GM23338 (cell line): Measurements from ENCODE around the gene AGBL5. TPM values are rescaled to one million over a fixed set of nuclear protein-coding genes. Genes with fewer than 3 reads are reported as not detected.

Source experiments
- ATAC-seq: fragments of 200-7000 bp; cut with Tn5 transposase; 3 replicates; pipeline ENCODE4 v1.9.1; 2020
- DNase-seq: peaks from one replicate; pipeline ENCODE4 v3.0.0-alpha.2; 2015; ENCODE audit warnings: low spot score
- H2AFZ ChIP-seq: fragments of 200-600 bp; sonication (generic); 2 replicates; pipeline ENCODE4 v1.8.0; 2016; ENCODE audit warnings: antibody characterized with exemption, mild to moderate bottlenecking, moderate library complexity
- H3F3A ChIP-seq: fragments of 200-600 bp; sonication (generic); replicated peaks from 2 replicates; pipeline ENCODE4 v1.8.0; 2017; ENCODE audit warnings: antibody characterized with exemption, mixed run types, low read depth
- H3K27ac ChIP-seq: fragments of 200-600 bp; sonication (generic); 2 replicates; pipeline ENCODE4 v1.6.1; 2016; ENCODE audit warnings: low read depth
- H3K27me3 ChIP-seq: fragments of 200-600 bp; sonication (generic); 2 replicates; pipeline ENCODE4 v1.8.0; 2016; ENCODE audit warnings: mild to moderate bottlenecking, mixed run types, moderate library complexity; ENCODE audit not compliant: insufficient read depth
- H3K36me3 ChIP-seq: fragments of 200-600 bp; sonication (generic); 2 replicates; pipeline ENCODE4 v1.8.0; 2016; ENCODE audit warnings: mild to moderate bottlenecking; ENCODE audit not compliant: insufficient read depth
- H3K4me1 ChIP-seq: fragments of 200-600 bp; sonication (generic); 2 replicates; pipeline ENCODE4 v1.8.0; 2016; ENCODE audit warnings: mild to moderate bottlenecking, moderate library complexity; ENCODE audit not compliant: insufficient read depth
- H3K4me2 ChIP-seq: fragments of 200-600 bp; sonication (generic); 2 replicates; pipeline ENCODE4 v1.7.1; 2017; ENCODE audit warnings: mixed run types
- H3K4me3 ChIP-seq: fragments of 200-600 bp; sonication (generic); 2 replicates; pipeline ENCODE4 v1.6.1; 2016; ENCODE audit warnings: mixed run types
- H3K79me2 ChIP-seq: fragments of 200-600 bp; sonication (generic); replicated peaks from 2 replicates; pipeline ENCODE4 v1.8.0; 2017; ENCODE audit warnings: mild to moderate bottlenecking; ENCODE audit not compliant: insufficient read depth
- H3K9me2 ChIP-seq: fragments of 200-600 bp; sonication (generic); 2 replicates; pipeline ENCODE4 v1.8.0; 2017; ENCODE audit not compliant: insufficient read depth
- H4K20me1 ChIP-seq: fragments of 200-600 bp; sonication (generic); replicated peaks from 2 replicates; pipeline ENCODE4 v1.8.0; 2017; ENCODE audit warnings: mild to moderate bottlenecking; ENCODE audit not compliant: insufficient read depth
- H3K27ac Mint-ChIP-seq: 2 replicates; pipeline ENCODE4 v1.8.0; 2020; ENCODE audit warnings: inconsistent platforms, mild to moderate bottlenecking, moderate library complexity, mixed read lengths
- H3K27me3 Mint-ChIP-seq: 3 replicates; pipeline ENCODE4 v1.8.0; 2022; ENCODE audit warnings: low read depth, mild to moderate bottlenecking, moderate library complexity, mixed read lengths, inconsistent platforms; ENCODE audit not compliant: insufficient read depth, poor library complexity
- H3K36me3 Mint-ChIP-seq: 3 replicates; pipeline ENCODE4 v1.8.0; 2021; ENCODE audit warnings: low read depth, mild to moderate bottlenecking, inconsistent platforms, moderate library complexity, mixed read lengths
- H3K4me1 Mint-ChIP-seq: 3 replicates; pipeline ENCODE4 v1.8.0; 2020; ENCODE audit warnings: mild to moderate bottlenecking, inconsistent platforms, mixed read lengths
- H3K4me3 Mint-ChIP-seq: 3 replicates; pipeline ENCODE4 v1.8.0; 2021; ENCODE audit warnings: moderate library complexity, mild to moderate bottlenecking, inconsistent platforms, mixed read lengths
- H3K9me3 Mint-ChIP-seq: 3 replicates; pipeline ENCODE4 v1.8.0; 2020; ENCODE audit warnings: moderate library complexity, mild to moderate bottlenecking, inconsistent platforms, mixed read lengths
- CTCF ChIP-seq, 2 experiments: fragments of 200-600 bp in 1 of 2; sonication (generic) in 1 of 2; conservative IDR thresholded peaks; 2 replicates each; pipeline versions ENCODE4 v1.5.1 to v1.6.1; 2016 to 2017; ENCODE audit warnings: antibody characterized with exemption in 2 of 2, low read depth in 2 of 2, mild to moderate bottlenecking in 2 of 2, moderate library complexity in 1 of 2
- ETS1 ChIP-seq: IDR thresholded peaks from 2 replicates; pipeline ENCODE4 v1.6.1; 2016; ENCODE audit warnings: antibody characterized with exemption
- EZH2 ChIP-seq: fragments of 200-600 bp; sonication (generic); IDR thresholded peaks from one replicate; pipeline ENCODE4 v1.8.0; 2017; ENCODE audit warnings: antibody characterized with exemption, mild to moderate bottlenecking, low read depth; ENCODE audit not compliant: unreplicated experiment
- JUNB ChIP-seq: IDR thresholded peaks from one replicate; pipeline ENCODE4 v1.6.1; 2016; ENCODE audit warnings: antibody characterized with exemption; ENCODE audit not compliant: unreplicated experiment
- NANOG ChIP-seq: IDR thresholded peaks from 2 replicates; pipeline ENCODE4 v1.6.1; 2016; ENCODE audit warnings: antibody characterized with exemption, borderline replicate concordance
- STAT1 ChIP-seq: IDR thresholded peaks from one replicate; pipeline ENCODE4 v1.6.1; 2016; ENCODE audit warnings: antibody characterized with exemption; ENCODE audit not compliant: unreplicated experiment
- ZNF114 ChIP-seq: fragments of 250-450 bp; sonication (Bioruptor Pico); IDR thresholded peaks from 2 replicates; pipeline ENCODE4 v1.5.0; 2020; ENCODE audit warnings: mild to moderate bottlenecking, moderate library complexity
- ZNF331 ChIP-seq: fragments of 250-450 bp; sonication (Bioruptor Pico); IDR thresholded peaks from 2 replicates; pipeline ENCODE4 v1.5.0; 2020; ENCODE audit warnings: low read depth, mild to moderate bottlenecking, moderate library complexity
- polyA plus RNA-seq: library from polyadenylated mRNA; unstranded; fragments of >200 nt; fragmentation: Nextera tagmentation; extraction: Ambion mirVana; gene quantifications from 2 replicates; pipeline ENCODE4 v1.2.1, GENCODE V29; 2016
- total RNA-seq: library from RNA; depleted of rRNA; stranded (reverse); fragments of >200 nt; shearing (Covaris generic); gene quantifications from 2 replicates; pipeline ENCODE4 v1.2.3, GENCODE V29; 2014

Gene AGBL5
- total and polyA plus RNA-seq, 2 experiments from 2014 or later, result 17.9 to 31.3 TPM

GRCh38 chr2:27039871-27040270 lies 11.6 kb upstream of the AGBL5 start:
- H4K20me1 ChIP-seq, result no peaks in the 10 kb centered on the region
- H3K79me2 ChIP-seq, result no peaks in the 10 kb centered on the region
- no peak overlapping the region for H3K4me2 ChIP-seq
- Mint-ChIP-seq H3K36me3 (peaks cover 55% of the 10 kb centered on the region), H3K9me3 (no peaks in the 10 kb centered on the region), H3K27me3 (peaks cover 4% of the 10 kb centered on the region), H3K4me1 (no peaks in the 10 kb centered on the region), H3K4me3 (no peak overlapping the region), H3K27ac (no peak overlapping the region)
- H3K27me3 ChIP-seq, result no peaks in the 10 kb centered on the region
- DNase-seq, result no peak
- H2AFZ ChIP-seq, result no peak overlapping the region
- no peak overlapping the region for H3K4me3 ChIP-seq
- H3K9me2 ChIP-seq, result no peaks in the 10 kb centered on the region
- TF ChIP-seq ETS1, result no peak
- no peaks in the 10 kb centered on the region for H3F3A ChIP-seq
- H3K4me1 ChIP-seq, result no peaks in the 10 kb centered on the region
- no peak overlapping the region for H3K27ac ChIP-seq
- peaks cover 17% of the 10 kb centered on the region; the same call in 1 of the 2 replicates for H3K36me3 ChIP-seq
- ATAC-seq, result no peak

- no peaks in the 10 kb centered on the region for H3F3A ChIP-seq
- Mint-ChIP-seq H3K27ac (no peak overlapping the region), H3K4me3 (no peak overlapping the region), H3K9me3 (no peaks in the 10 kb centered on the region), H3K27me3 (peaks cover 4% of the 10 kb centered on the region), H3K36me3 (peaks cover 51% of the 10 kb centered on the region), H3K4me1 (no peaks in the 10 kb centered on the region)
- H3K27ac ChIP-seq, result no peak overlapping the region
- no peaks in the 10 kb centered on the region for H3K79me2 ChIP-seq
- H3K9me2 ChIP-seq, result no peaks in the 10 kb centered on the region
- H3K4me2 ChIP-seq, result no peak overlapping the region
- H3K36me3 ChIP-seq, result peaks cover 17% of the 10 kb centered on the region; the same call in 1 of the 2 replicates
- ATAC-seq (no peak), DNase-seq (no peak)
- H3K27me3 ChIP-seq, result no peaks in the 10 kb centered on the region
- no peaks in the 10 kb centered on the region for H3K4me1 ChIP-seq
- no peak overlapping the region for H2AFZ ChIP-seq
- H3K4me3 ChIP-seq, result no peak overlapping the region
- H4K20me1 ChIP-seq, result no peaks in the 10 kb centered on the region
- TF ChIP-seq ZNF331 (CRISPR knock-in tag), result no peak
- no peak for TF ChIP-seq STAT1
- no peak for TF ChIP-seq JUNB
- TF ChIP-seq ETS1, result no peak
These were observed 11.2 kb upstream of the AGBL5 start for GRCh38 chr2:27040282-27040681.

- H3K27me3 Mint-ChIP-seq, result peaks cover 2% of the 10 kb centered on the region
- no peaks in the 10 kb centered on the region for H3K4me1 ChIP-seq
- H3K36me3 Mint-ChIP-seq, result peaks cover 39% of the 10 kb centered on the region
- ATAC-seq, result no peak
- H3K36me3 ChIP-seq, result peaks cover 17% of the 10 kb centered on the region; the same call in 1 of the 2 replicates
- no peak overlapping the region for H3K27ac Mint-ChIP-seq
- no peaks in the 10 kb centered on the region for H4K20me1 ChIP-seq
- H3K4me2 ChIP-seq, result no peak overlapping the region
- no peak overlapping the region for H3K4me3 ChIP-seq
- H3K9me3 Mint-ChIP-seq, result no peaks in the 10 kb centered on the region
- H3F3A ChIP-seq, result no peaks in the 10 kb centered on the region
- DNase-seq, result no peak
- H2AFZ ChIP-seq, result no peak overlapping the region
- no peak overlapping the region for H3K27ac ChIP-seq
- no peaks in the 10 kb centered on the region for H3K4me1 Mint-ChIP-seq
- H3K27me3 ChIP-seq, result no peaks in the 10 kb centered on the region
- no peaks in the 10 kb centered on the region for H3K9me2 ChIP-seq
- no peaks in the 10 kb centered on the region for H3K79me2 ChIP-seq
- H3K4me3 Mint-ChIP-seq, result no peak overlapping the region
- TF ChIP-seq EZH2 (no peak), JUNB (no peak), ZNF114 (CRISPR knock-in tag) (no peak), CTCF (conservative IDR thresholded peaks at IDR 0.05; ENCODE audit: low read depth in 2 of 2) (no peak), STAT1 (no peak), ETS1 (no peak), NANOG (no peak)
These were observed 9.7 kb upstream of the AGBL5 start for GRCh38 chr2:27041752-27042151.
